ENCODE measurements around the gene TACR2.

The TACR2 gene

GRCh38 chr10:69366738-69367137 lies 50.0 kb downstream of the TACR2 start:
- DNase-seq = no peak

DNA sequence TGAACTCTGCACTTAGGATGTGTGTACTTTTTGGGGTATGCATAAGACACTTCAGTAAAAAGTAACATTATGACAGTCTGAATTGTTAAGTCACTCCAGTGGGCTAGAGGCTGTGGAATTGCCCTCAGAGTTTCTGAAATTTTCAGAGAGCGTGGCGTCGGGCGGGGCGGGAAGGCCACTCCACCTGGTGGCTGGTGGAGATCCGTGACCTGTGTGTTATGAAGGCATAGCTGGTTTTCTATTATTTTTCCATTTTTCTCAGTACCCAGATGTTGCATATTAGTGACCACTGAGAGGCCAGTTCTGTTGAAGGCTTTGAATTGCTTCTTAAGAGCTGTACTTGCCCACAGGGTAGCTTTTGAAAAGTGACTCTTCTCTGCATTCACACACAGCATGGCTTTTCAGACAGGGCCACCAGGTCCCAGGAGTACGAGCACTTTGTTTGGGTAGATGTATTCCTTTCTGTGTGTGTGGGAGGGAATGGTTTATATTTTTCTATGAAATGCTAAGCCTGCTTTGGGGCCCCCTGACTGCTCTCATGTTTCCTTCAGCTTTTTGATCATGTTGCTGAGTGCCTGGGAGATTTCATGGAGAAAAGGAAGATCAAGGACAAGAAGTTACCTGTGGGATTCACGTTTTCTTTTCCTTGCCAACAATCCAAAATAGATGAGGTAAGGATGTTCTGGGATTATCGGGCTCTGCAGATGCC lies 52.3 kb downstream of the TACR2 start:
- no peak for DNase-seq

DNA sequence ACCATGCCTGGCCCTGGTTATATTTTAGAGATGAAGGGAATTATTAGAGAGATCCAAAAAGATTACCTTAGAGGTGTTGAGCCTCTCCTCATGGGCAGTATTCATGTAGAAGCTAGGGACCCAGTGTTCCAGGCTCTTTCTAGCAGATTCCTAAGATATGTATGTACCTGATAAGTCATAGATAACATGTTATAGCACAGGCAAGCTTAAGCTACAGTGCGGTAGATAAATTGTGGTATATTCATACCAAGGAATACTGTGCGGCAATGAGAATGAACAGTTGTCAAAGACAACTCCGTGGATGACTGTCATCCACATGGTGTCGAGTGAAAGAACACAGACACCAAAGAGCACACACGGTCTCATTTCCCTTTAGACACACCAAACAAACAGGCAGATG lies 53.1 kb downstream of the TACR2 start:
- DNase-seq = no peak

- DNase-seq = no peak
Observed at GRCh38 chr10:69362471-69362954, 54.2 kb downstream of the TACR2 start.

DNA sequence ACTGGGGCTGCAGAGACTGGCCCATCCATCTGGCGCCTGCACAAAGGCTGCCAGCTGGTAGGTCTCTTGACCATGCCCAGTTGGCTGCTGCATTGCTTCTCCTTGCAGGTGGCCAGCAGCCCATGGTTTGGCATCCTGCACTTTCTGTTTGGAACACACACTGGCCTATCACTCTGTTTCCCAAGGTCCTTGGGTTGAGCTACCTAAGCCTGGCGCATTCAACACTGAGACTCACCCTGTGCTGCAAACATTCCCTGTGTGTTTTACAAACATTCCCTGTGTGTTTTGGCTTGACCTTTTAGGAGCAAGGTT lies 55.5 kb downstream of the TACR2 start:
- DNase-seq = no peak

DNA sequence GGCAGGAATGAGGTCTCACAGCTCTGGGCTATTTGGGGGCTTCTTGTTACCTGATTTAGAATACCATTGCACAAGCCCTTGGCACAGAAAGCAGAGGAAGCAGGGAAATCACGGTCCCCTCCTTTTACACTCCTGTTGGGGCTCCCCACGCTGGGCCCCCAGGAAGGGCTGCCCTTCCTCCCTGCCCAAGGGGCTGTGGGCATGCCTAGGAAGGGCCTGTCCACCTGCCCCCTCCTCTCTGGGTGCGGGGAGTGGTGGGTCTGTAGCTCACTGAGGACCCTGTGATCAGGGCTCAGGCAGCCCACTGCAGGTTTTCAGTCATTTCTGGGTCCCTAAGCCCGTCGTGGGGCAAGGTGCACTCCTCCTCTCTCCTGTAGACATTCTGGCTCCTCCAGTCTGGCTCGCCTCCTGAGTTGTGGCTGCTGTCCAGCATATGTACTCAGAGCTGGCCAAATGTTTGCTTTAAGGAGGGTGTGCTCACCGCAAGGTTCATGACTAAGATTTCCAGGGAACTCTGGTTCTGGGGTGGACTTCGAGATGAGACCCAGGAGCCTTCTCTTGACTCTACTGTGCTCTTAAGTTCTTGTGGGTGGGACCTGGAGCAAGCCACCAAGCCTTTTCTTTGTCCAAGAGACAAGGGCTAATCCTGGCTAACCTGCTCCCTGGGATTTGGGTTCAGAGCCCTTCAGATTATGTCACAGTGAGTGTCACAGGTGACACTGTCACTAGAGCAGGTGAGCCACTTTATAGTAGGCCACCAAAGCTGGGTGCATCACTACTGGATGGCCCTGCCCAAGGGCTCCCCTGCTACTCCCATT lies 56.0 kb downstream of the TACR2 start:
- no peak for DNase-seq

DNA sequence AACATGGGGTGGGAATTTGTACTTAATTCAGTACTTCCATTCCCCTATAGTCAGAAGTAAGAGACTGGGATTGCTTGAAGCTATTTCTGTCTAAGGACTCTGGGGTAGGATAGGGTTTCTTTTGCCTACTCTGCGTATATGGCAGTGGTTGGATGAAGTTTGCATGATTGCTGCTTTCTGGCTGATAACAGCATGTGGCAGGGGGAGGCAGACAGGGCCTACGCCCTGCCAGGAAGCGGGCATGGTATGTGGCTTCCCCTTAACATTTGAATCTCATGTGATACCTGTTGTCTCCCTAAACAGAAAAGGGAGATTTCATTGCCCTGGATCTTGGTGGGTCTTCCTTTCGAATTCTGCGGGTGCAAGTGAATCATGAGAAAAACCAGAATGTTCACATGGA lies 57.1 kb downstream of the TACR2 start:
- no peak for DNase-seq

DNA sequence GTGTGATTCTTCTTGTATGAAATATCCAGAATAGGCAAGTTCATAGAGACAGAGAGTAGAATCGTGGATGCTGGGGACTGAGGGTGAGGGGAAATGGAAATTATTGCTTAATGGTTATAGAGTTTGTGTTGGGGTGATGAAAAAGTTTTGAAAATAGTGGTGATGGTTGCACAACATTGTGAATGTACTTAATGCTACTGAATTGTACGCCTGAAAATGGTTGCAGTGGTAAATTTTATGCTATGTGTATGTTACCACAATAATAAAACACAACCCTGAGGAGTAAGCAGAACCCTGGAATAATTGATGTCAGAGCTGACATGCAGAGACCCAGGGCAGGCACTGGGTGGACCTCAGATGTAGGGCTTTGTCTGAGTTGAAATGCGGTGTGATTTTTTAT lies 57.6 kb downstream of the TACR2 start:
- DNase-seq = no peak

DNA sequence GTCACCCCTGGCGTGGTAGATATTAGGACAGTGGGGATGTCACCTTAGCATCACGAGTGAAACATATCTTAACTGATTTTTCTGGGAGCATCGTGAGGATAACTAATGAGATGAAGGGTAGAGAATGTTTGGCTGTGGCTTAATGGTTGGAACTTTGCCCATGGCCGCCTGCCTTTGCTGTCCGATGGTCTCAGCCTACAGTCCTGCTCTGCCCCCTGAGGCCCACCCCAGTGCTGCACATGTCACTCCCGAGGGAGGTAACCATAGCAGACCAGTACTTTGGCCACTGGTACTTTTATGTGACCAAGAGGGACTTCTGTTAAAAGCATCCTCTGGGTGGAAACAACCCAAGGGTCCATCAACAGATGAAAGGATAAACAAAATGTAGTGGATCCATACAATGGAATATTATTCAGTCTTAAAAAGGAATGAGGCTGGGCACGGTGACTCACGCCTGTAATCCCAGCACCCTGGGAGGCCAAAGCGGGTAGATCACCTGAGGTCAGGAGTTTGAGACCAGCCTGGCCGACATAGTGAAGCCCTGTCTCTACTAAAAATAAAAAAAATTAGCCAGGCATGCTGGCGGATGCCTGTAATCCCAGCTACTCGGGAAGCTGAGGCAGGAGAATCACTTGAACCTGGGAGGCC lies 58.4 kb downstream of the TACR2 start:
- DNase-seq = no peak

GRCh38 chr10:69356187-69356586 lies 60.5 kb downstream of the TACR2 start:
- DNase-seq = no peak

GRCh38 chr10:69353977-69354635 lies 62.6 kb downstream of the TACR2 start:
- peak; percentile 30 for DNase-seq
